ENCODE results near the gene PPP1R3E.
"Not testable (repeated sequence)": the region's sequence is repeated elsewhere in the genome, so short reads cannot be mapped to it uniquely, and the experiment has no call there.

PPP1R3E gene

DNA sequence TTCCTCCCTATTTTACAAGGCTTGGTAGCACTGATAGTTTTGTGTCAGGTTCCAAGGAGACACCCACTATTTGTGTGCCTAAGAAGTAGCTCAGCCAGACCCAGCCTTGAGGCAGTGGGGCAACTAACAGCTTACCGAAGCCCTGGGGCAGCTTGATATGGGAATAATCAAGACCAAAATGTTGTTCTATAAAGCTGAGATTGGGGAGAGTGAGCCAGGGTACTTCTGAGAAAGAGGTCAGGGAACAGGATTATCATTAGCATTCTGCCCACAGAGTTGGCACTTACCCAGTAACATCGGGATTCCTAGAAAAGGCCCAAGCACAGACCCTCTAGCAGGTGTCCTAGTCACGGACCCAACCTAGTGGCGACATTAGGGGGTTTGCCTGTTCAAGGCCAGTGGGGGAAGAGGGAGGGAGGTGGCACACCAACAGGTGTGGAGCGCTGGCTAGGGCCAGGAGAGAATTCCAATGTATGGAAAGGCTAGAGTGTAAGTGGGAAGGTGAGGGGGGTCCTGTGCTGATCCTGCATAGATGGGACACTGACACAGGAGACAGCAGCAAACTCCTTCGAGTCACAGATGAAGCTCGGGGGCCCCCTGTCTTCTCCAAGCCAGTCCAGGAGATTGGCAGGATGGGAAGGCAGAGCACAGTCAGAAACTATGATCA lies 4.9 kb downstream of the PPP1R3E start:
- DNase-seq (ENCODE audit: low read depth in 2 of 2), result no peak

DNA sequence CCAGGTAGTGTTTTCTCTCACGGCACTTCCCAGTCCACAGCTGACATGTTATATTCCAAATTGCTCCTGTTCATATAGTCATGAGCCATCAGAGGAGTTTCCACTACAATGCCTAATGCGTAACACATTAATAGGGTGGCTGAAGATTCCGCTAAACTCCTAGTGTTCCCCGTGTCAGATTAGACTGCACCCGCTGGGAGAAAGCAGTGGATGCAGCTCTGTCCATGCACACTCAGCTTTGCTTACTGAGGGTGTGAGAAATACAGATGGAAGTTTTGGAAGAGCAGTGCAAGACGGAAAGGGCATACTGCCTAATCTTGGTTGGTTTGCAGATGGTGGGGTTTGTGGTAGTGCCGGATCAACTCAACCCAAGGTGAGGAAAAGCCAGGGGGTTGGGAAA lies 5.6 kb downstream of the PPP1R3E start:
- no peak for DNase-seq (ENCODE audit: low read depth in 2 of 2)

DNA sequence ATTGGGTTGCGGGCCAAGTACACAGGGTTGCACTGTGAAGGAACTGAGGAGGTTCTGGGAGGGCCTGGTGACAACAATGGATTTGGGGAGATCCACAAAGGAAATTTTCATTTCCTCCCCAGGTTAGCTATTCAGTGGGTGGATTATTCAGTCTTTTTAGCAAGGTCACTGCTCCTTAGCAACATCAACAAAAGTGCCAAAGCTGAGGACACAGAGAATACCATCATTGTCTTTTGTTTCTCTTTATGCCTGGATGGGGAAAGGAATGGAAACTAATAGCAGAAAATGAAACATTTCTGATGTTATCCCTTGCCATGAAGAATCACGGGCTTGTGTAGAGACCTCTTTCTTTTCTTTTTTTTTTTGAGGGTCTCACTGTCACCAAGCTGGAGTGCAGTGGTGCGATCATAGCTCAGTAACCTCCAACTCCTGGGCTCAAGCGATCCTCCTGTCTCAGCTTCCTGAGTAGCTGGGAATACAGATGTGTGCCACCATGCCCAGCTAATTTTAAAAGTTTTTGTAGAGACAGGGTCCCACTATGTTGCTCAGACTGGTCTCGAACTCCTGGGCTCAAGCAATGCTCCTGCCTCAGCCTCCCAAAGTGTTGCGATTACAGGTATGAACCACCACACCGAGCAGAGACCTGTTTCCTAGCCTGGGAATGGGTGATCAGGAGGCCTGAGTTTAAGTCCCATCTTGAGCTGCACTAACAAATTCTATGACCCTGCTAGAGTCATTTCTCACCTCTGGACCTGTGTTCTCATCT lies 6.5 kb downstream of the PPP1R3E start:
- DNase-seq (ENCODE audit: low read depth in 2 of 2), result no peak

DNA sequence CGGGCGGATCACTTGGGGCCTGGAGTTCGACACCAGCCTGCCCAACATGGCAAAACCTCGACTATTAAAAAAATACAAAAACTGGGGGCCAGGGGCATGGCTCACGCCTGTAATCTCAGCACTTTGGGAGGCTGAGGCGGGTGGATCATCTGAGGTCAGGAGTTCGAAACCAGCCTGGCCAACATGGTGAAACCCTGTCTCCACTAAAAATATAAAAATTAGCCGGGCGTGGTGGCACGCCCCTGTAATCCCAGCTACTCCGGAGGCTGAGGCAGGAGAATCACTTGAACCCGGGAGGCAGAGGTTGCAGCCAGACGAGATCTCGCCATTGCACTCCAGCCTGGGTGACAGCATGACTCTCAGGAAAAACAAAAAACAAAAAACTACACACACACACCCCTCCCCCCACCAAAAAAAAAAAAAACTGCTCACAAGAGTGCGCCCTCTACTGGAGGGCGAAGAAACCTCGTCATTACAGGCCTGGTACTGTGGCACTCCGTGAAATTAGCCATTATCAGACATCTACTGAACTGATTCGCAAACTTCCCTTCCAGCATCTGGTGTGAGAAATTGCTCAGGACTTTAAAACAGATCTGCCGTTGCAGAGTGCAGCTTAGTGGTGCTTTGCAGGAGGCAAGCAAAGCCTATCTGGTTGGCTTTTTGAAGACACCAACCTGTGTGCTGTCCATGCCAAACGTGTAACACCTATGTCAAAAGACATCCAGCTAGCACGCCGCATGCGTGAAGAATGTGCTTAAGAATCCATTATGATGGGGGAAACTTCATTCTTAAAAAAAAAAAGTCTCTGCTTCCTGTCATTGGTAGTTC lies 7.7 kb downstream of the PPP1R3E start:
- no peak for DNase-seq (ENCODE audit: low read depth in 2 of 2)

DNA sequence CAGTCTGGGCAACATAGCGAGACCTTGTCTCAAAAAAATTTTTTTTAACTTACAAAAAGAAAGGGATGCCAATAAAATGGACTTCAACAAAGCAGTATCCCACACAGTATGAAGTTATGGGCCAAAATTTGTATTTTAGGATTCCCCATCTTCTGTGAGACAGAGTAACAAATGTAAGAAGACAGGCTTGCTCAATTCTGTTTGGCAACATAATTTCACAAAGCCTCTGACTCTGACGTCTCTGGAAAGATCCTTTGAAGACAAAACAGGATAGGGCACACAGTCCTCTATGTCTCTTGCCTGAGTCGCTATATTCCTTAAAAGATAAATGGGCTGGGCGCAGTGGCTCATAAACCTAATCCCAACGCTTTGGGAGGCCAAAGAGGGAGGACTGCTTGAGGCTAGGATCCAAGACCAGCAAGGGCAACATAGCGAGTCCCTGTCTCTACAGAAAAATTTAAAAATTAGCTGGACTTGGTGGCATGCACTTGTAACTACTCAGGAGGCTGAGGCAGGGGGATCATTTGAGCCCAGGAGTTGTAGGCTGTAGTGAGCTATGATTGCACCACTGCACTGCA lies 15.7 kb downstream of the PPP1R3E start:
- DNase-seq (ENCODE audit: low read depth in 2 of 2), result no peak

DNA sequence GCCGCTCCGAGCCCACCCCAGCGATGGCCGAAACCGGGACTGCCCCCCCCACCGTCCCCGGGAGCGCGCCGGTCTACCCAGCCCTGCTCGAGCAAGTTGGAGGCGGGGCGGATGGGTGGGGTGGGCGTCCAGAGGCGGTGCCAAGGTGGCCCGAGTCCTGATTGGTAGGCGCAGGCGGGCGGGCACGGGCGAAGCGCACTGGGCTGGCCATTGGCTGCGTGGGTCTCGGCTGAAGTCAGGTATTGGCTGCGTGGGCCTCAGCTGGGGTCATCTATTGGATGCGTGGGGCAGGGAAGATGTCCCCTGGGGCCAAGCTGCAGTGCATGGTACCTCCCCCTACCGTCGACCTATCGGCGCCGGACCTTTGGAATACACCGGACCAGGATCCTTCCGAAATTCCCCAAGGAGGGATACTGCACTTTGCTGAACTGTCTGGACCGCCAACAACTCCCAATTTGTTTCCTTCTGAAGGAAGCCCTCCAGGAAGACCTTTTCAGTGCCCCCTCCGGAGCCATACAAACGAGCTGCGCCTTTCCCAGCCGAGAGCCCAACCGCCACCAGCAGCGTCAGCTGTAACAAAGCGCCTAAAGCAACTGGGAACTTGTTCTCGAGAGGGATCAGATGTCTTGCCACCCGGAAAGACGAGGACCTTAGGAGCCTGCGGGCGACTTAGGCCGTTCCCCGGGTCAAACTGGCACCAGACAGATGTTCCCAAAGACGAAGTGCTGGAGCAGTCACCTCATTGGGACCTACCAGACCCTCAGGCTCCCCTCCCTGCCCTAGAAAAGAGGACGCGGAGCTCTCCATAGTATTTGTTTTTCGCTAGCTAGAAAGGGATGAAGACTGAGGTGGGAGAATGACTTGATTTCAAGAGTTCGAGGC lies 16.4 kb downstream of the PPP1R3E start, which contains the start of gene HOMEZ:
Gene HOMEZ (minus strand): TSS at position 113 of the 882 bp plus-strand sequence. CDS start 180 bp downstream, outside the sequence.
- DNase-seq (ENCODE audit: low read depth in 2 of 2), result peak; percentile 94 to 95

DNA sequence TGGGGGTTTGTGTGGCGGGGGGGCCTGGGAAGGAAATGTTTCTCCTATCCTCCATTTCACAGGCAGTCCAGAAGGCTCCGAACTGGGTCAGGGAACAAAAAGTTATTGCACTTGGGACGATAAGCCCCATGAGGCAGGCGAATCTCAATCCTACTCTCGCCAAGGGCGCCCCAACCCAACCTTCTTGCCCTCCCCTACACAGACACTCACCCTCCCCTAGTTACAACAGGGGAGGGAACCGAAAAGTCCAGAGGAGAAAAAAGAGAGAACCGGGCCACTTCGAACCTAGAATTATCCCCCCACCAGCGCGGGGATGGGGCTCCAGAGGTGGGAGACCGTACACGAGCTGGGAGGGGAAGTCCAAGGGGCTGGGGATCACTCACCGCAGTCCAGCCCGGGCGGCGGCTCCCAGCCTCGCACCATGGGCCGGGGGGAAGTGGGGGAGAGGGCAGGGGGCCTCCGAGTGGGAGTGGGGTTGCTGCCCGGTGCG lies 17.1 kb downstream of the PPP1R3E start:
- no peak for DNase-seq (ENCODE audit: low read depth in 2 of 2)

DNA sequence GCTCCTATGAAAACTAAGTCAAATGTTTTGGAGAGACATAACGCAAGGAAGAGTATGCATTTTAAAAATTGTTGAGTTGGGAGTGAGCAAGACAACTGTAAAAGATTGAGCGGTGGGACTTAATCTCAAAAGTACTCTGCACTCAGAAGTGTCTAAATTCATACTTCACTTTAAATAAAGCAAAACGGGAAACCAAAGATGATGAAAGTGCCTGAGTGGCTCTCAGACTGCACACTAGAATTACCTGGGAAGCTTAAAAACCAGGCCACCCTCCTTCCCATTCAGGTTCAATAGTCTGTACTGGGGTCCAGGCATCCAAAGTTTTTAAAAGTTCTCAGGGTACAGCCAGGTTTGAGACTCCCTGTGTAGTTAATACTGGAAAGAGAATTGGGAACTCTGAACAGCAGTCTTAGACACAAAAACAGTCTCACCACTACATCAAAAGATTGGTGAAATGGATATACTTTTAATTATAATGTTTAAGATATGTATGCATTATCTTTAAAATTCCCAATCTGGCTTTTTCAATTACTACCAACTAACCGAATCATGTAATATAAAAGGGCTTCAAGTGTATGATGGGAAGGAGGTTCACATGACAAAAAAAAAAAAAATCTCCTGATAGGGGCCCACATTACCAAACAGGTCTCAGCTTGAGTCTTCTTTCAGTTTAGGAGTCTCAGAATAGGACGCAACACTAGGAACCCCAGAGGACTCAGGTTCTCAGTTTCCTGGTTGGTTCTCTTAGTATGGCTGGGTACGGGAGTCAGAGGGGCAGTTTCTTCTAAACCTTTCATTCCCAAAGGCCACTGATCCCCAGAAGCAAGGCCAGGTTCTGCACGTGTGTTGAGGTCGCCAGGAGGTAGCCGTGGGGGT lies 17.8 kb downstream of the PPP1R3E start:
- DNase-seq (ENCODE audit: low read depth in 2 of 2), result no peak

DNA sequence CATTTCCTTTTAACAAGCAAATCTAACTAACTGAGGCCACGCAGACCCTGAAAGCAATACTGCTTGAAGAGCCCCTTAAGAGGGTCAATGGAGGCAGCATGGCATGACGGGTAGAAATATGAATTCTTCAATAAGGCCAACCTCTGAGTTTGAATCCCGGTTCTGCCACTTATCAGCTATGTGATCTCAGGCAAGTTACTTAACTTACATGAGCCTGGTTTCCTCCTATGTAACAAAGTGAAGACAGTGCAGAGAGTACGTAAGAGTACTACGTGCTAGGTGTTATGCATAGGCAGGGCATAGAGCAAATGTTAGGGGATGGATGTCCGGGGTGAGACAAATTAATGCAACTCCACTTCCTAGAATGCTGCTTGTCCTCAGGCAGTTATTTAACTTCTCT lies 21.4 kb downstream of the PPP1R3E start:
- DNase-seq (ENCODE audit: low read depth in 2 of 2), result no peak

DNA sequence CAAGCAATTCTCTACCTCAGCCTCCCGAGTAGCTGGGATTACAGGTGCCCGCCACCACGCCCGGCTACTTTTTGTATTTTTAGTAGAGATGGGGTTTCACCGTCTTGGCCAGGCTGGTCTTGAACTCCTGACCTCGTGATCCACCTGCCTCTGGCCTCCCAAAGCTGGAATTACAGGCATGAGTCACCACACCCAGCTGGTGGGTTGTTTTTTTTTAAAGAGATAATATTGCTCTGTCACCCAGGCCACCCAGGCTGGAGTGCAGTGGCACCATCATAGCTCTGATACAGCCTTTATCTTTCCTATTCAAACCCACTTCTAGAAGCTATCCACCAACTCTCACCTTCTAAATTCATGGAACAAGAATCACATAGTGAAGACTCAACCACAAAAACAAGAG lies 24.7 kb downstream of the PPP1R3E start:
- not testable (repeated sequence) for DNase-seq (ENCODE audit: low read depth in 2 of 2)

DNA sequence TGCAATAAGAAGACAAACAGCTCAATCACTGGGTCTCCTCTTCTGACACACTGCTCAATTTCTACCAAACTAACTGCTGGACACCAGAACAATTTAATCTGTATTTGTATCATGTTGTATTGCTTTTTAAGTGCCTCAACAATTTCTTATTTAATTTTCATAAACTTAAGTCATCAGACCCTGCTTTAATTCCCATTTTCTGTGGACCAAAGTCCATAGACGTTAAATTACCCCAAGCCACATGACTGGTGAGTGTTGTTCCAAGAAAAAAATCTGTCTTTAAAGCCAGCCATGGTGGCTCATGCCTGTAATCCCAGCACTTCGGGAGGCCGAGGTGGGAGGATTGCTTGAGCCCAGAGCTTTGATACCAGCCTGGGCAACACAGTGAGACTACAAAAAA lies 25.5 kb downstream of the PPP1R3E start:
- DNase-seq (ENCODE audit: low read depth in 2 of 2), result no peak

DNA sequence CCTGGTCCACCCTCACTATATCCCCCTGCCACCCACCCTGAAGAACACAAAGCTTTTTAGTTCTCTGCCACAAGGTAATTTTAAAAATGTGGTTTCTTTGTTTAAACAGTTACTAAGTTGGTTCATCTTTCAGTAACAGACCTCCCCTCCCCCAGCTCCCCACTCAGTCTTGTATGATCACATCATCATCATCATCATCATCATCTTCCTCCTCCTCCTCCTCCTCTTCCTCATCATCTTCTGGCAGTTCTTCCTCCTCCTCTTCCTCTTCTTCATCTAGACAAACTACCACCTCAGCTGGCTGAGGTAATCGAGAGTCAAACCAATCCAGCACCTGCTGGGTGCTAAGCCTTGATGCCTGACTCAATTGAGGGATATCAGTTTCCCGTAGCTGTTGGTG lies 27.2 kb downstream of the PPP1R3E start:
- DNase-seq (ENCODE audit: low read depth in 2 of 2), result no peak

DNA sequence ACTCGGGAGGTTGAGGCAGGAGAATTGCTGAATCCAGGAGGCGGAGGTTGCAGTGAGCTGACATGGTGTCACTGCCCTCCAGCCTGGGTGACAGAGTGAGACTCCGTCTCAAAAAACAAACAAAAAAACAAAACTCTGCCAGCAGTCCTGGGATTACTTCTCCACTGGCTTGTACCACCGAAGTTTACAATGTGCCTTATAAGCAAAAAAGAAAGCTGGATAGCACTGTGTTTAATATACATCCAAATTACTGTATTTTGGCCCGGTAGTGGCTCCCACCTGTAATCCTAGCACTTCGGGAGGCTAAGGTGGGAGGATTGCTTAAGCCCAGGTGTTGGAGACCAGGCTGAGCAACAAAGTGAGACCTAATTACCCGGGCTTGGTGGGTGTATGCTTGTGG lies 33.5 kb downstream of the PPP1R3E start:
- DNase-seq (ENCODE audit: low read depth in 2 of 2), result no peak

DNA sequence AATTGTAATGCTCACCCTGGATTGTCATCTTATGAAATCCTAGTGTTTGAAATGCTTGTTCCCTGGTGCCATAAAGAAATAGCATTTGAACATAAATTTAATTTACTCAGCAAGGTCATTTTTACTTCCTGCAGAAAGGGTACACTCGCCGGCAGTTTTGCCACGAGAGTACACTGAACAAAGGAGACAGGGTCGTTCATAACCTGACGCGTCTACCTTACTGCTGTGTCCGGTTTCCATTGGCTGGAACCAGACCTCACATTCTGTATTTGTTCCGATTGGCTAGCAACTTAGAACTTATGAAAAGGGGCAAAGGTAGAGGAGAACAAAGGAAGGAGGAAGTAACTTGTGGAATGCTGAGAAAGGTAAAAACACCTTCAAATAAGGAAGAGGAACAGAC lies 41.8 kb downstream of the PPP1R3E start:
- DNase-seq (ENCODE audit: low read depth in 2 of 2), result not testable (repeated sequence)

DNA sequence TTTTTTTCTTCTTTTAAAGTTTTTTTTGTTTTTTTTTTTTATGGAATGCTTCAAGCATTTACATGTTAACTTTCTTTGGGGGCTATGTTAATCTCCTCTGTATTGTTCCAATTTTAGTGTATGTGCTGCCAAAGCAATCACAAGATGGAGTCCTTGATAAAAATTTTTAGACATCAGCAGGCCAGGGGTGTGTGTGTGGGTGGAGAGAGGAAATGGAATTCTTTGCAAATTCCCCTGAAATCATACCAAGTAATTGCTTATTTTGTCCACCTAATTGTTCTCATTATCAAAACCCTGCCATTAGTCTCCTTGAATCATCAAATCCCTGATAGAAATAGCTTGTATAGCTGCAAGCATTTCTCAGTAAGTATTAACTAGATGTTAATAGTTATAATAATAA lies 43.2 kb downstream of the PPP1R3E start:
- DNase-seq (ENCODE audit: low read depth in 2 of 2), result no peak

DNA sequence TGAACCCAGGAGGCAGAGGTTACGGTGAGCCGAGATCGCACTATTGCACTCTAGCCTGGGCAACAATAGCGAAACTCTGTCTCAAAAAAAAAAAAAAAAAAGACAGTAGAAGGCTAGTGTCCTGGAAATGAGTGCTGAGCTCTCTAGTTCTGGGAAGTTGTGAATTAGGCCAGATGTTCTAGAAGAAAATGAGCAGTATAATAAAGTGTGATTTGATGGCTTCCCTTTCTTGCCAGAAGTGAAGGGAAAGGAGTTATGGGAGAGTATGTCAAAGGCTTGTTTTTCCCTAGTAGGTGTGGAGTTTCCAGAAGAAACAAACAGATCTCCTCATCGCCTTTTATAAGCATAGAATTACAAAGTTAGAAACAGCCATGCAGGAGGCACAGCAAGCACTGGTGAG lies 44.4 kb downstream of the PPP1R3E start:
- DNase-seq (ENCODE audit: low read depth in 2 of 2), result no peak

DNA sequence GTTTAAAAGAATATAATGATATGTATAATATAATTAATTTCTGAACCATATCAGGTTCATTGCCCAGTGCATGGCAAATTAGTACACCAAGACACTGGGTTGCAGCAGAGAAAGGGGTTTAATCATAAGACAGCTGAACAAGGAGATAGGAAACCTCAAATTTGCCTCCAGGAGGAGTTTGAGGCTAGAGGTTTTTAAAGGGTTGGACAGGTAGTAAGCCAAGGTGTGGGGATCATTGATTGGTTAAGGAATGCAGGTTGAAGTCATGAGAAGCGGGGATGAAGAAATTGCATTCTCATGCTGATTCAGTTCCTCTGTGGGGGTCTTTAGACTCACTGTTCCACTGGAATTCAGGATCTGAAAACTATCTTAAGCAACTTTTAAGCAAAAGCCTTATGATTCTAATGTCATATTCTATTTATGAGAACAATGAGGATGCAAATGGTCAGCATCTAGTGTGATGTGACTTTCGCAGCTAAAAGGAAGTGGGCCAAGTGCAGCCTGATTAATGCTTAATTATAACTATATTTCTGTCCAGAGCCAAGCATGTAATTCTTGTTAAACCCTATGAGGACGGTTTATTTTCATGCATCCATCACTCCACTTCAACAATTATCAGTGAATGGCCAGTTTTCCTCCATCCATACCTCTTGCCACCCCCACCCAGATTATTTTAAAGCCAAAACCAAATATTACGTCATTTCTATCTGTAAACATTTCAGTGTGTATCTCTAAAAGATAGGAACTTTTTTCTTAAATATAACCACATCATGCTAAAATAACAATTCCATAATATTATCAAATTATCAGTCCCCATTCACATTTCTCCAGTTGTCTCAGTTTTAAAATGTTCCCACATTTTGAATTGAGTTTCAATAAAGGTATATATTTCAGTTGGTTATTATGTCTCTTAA lies 50.0 kb downstream of the PPP1R3E start:
- DNase-seq (ENCODE audit: low read depth in 2 of 2), result no peak

DNA sequence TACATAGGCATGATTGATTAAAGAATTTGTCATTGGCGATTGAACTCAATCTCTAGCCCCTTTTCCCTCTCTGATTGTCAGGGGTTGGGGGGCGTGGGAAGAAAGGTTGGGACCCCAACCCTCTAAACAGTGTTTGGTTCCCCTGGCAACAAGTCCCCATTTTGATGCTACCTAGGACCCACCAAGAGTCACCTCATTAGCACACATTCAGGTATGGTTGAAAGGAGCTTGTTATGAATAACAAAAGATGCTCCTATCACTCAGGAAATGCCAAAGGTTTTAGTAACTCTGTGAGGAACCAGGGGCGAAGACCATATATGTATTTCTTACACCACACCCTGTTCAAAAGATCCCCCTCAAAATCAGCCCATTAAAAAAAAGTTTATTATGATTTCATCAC lies 50.7 kb downstream of the PPP1R3E start:
- no peak for DNase-seq (ENCODE audit: low read depth in 2 of 2)

DNA sequence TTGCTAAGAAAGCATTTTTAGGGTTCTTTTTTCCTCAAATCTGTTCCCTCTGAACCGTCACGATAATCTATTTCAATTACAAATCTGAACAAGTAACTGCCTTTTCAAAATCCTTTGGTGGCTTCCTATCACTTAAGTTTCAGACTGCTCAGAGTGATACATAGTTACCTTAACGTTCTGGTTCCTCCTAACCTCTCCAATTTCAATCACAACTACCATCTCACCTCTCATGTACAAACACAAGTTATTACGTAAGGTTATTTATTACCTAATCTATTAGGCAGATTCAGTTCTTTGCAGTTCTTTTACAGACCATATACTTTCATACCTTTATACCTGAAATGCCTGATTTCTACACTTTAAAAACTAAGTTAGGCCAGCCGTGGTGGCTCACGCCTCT lies 52.8 kb downstream of the PPP1R3E start:
- no peak for DNase-seq (ENCODE audit: low read depth in 2 of 2)

Measured in activated CD8-positive, alpha-beta memory T cell treated with anti-CD3 and anti-CD28 coated beads for 4 hours (primary cell).